ENCODE data around the gene ZNF672. TPM values are rescaled to one million over a fixed set of nuclear protein-coding genes. Genes with fewer than 3 reads are reported as not detected.

ZNF672 gene
- total and polyA plus RNA-seq, 2 experiments from 2014 or later: 10.3 to 39.7 TPM

DNA sequence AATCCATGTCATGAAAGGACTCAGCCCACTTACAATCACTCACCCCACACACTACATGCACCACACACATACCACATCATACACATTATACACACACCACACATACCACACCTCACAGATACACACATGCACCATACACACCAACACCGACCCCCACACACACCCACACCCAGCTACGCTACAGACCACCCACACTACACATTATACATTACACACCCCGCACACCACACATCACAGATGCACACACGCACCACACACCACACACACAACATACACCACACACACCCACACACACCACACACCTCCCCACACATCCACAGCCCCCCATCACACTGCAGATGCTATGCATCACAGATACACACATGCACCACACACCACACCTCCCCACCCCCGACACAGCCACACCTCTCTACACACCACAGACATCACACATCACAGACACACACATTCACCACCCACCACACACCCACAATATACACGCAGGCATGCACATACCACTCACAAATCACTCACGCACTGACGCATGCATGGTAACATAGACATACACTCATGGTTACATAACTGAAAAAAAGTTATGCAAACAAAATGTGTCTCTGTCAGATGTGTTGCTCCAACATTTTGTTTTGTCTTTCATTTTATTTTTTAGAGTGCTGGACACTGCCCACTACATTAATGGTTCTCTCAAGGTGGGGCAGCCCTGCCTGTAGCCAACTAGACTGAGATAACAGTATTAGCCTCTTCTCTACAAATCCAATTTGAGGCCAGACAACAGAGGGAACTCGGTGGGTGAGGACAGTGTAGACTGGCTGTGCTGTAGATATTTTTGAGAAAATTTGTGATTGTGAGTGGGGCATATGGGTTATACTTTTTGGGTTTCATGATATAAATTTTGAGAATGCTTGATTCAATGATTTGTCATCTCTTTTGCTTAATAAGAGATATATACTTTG lies 52.8 kb downstream of the ZNF672 start:
- no peaks in the 10 kb centered on the region for H3K36me3 ChIP-seq (ENCODE audit: insufficient read depth)
- H3K4me1 ChIP-seq (ENCODE audit: insufficient read depth): peaks cover 17% of the 10 kb centered on the region
- H3K27ac ChIP-seq (ENCODE audit: low read depth): no peak overlapping the region
- no peaks in the 10 kb centered on the region for H3K27me3 ChIP-seq (ENCODE audit: insufficient read depth)
- no peak for DNase-seq (ENCODE audit: low spot score)
- no peak for ATAC-seq
- peaks cover 4% of the 10 kb centered on the region for H3K27me3 Mint-ChIP-seq (ENCODE audit: insufficient read depth, low read depth, poor library complexity)
- no peak overlapping the region for H3K4me3 Mint-ChIP-seq
- TF ChIP-seq, protein P1, sequence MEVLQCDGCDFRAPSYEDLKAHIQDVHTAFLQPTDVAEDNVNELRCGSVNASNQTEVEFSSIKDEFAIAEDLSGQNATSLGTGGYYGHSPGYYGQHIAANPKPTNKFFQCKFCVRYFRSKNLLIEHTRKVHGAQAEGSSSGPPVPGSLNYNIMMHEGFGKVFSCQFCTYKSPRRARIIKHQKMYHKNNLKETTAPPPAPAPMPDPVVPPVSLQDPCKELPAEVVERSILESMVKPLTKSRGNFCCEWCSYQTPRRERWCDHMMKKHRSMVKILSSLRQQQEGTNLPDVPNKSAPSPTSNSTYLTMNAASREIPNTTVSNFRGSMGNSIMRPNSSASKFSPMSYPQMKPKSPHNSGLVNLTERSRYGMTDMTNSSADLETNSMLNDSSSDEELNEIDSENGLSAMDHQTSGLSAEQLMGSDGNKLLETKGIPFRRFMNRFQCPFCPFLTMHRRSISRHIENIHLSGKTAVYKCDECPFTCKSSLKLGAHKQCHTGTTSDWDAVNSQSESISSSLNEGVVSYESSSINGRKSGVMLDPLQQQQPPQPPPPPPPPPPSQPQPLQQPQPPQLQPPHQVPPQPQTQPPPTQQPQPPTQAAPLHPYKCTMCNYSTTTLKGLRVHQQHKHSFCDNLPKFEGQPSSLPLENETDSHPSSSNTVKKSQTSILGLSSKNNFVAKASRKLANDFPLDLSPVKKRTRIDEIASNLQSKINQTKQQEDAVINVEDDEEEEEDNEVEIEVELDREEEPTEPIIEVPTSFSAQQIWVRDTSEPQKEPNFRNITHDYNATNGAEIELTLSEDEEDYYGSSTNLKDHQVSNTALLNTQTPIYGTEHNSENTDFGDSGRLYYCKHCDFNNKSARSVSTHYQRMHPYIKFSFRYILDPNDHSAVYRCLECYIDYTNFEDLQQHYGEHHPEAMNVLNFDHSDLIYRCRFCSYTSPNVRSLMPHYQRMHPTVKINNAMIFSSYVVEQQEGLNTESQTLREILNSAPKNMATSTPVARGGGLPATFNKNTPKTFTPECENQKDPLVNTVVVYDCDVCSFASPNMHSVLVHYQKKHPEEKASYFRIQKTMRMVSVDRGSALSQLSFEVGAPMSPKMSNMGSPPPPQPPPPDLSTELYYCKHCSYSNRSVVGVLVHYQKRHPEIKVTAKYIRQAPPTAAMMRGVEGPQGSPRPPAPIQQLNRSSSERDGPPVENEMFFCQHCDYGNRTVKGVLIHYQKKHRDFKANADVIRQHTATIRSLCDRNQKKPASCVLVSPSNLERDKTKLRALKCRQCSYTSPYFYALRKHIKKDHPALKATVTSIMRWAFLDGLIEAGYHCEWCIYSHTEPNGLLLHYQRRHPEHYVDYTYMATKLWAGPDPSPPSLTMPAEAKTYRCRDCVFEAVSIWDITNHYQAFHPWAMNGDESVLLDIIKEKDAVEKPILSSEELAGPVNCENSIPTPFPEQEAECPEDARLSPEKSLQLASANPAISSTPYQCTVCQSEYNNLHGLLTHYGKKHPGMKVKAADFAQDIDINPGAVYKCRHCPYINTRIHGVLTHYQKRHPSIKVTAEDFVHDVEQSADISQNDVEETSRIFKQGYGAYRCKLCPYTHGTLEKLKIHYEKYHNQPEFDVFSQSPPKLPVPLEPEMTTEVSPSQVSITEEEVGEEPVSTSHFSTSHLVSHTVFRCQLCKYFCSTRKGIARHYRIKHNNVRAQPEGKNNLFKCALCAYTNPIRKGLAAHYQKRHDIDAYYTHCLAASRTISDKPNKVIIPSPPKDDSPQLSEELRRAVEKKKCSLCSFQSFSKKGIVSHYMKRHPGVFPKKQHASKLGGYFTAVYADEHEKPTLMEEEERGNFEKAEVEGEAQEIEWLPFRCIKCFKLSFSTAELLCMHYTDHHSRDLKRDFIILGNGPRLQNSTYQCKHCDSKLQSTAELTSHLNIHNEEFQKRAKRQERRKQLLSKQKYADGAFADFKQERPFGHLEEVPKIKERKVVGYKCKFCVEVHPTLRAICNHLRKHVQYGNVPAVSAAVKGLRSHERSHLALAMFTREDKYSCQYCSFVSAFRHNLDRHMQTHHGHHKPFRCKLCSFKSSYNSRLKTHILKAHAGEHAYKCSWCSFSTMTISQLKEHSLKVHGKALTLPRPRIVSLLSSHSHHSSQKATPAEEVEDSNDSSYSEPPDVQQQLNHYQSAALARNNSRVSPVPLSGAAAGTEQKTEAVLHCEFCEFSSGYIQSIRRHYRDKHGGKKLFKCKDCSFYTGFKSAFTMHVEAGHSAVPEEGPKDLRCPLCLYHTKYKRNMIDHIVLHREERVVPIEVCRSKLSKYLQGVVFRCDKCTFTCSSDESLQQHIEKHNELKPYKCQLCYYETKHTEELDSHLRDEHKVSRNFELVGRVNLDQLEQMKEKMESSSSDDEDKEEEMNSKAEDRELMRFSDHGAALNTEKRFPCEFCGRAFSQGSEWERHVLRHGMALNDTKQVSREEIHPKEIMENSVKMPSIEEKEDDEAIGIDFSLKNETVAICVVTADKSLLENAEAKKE (CRISPR knock-in tag; IDR thresholded peaks at IDR 0.05): no peak
- H3K79me2 ChIP-seq (replicated peaks; ENCODE audit: insufficient read depth): no peaks in the 10 kb centered on the region
- H3K36me3 Mint-ChIP-seq (ENCODE audit: low read depth): no peaks in the 10 kb centered on the region
- H3K4me1 Mint-ChIP-seq: peaks cover 18% of the 10 kb centered on the region
- no peaks in the 10 kb centered on the region for H4K20me1 ChIP-seq (replicated peaks; ENCODE audit: insufficient read depth)
- H3F3A ChIP-seq (replicated peaks; ENCODE audit: low read depth): no peaks in the 10 kb centered on the region
- no peak overlapping the region for H3K4me3 ChIP-seq
- no peak overlapping the region for H3K27ac Mint-ChIP-seq
- H3K4me2 ChIP-seq: no peak overlapping the region
- no peaks in the 10 kb centered on the region for H3K9me3 Mint-ChIP-seq
- H2AFZ ChIP-seq: no peak overlapping the region
- H3K9me2 ChIP-seq (ENCODE audit: insufficient read depth): no peaks in the 10 kb centered on the region

DNA sequence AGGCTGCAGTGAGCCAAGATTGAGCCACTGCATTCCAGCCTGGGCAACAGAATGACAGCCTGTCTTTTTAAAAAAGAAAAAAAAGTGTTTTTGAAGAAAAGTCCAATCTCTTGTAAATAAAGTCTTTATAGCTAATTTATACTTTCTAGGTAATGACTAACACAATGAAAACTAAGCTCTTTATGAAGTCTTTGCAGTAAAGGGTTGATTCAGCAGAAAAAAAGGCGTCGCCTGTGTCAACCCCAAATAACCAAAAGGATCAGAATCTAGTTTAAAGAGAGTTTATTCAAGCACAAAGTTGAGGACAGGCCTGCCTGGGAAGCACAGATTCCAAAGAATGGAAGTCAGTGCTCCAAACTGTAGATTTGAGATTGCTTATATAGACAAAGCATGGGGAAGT lies 53.7 kb downstream of the ZNF672 start:
- Mint-ChIP-seq H3K36me3 (ENCODE audit: low read depth) (no peaks in the 10 kb centered on the region), H3K4me1 (peaks cover 14% of the 10 kb centered on the region), H3K27ac (no peak overlapping the region), H3K4me3 (no peak overlapping the region), H3K27me3 (ENCODE audit: insufficient read depth, low read depth, poor library complexity) (peaks cover 2% of the 10 kb centered on the region), H3K9me3 (no peaks in the 10 kb centered on the region)
- Histone ChIP-seq H4K20me1 (replicated peaks; ENCODE audit: insufficient read depth) (no peaks in the 10 kb centered on the region), H3K27ac (ENCODE audit: low read depth) (no peak overlapping the region), H3K79me2 (replicated peaks; ENCODE audit: insufficient read depth) (no peaks in the 10 kb centered on the region), H3K4me1 (ENCODE audit: insufficient read depth) (peaks cover 12% of the 10 kb centered on the region), H3K27me3 (ENCODE audit: insufficient read depth) (no peaks in the 10 kb centered on the region), H2AFZ (no peak overlapping the region), H3K9me2 (ENCODE audit: insufficient read depth) (no peaks in the 10 kb centered on the region), H3K4me3 (no peak overlapping the region), H3K4me2 (no peak overlapping the region), H3F3A (replicated peaks; ENCODE audit: low read depth) (no peaks in the 10 kb centered on the region), H3K36me3 (ENCODE audit: insufficient read depth) (no peaks in the 10 kb centered on the region)
- no peak for DNase-seq (ENCODE audit: low spot score)
- no peak for ATAC-seq
- no peak for TF ChIP-seq STAT1 (IDR thresholded peaks at IDR 0.05; ENCODE audit: unreplicated experiment)
- no peak for TF ChIP-seq EZH2phosphoT487 (IDR thresholded peaks at IDR 0.05; ENCODE audit: unreplicated experiment)
- no peak for TF ChIP-seq NANOG (IDR thresholded peaks at IDR 0.05; ENCODE audit: borderline replicate concordance)
- no peak for TF ChIP-seq POLR2AphosphoS5 (IDR thresholded peaks at IDR 0.05; ENCODE audit: low read depth)
- TF ChIP-seq, protein P1 (CRISPR knock-in tag; IDR thresholded peaks at IDR 0.05): no peak
